ENCODE data around the gene ANP32A.
A peak's percentile ranks its signal among the peaks of the same experiment; 100 is the strongest.

The ANP32A gene

GRCh38 chr15:68821190-68821840, 620 bp upstream of the ANP32A start:
- DNase-seq (ENCODE audit: insufficient read length, low spot score) (no peak), FAIRE-seq (no peak)

GRCh38 chr15:68819495-68820294, 1.0 kb downstream of the ANP32A start:
- FAIRE-seq = peak; percentile 60
- no peak for DNase-seq (ENCODE audit: insufficient read length, low spot score)

- FAIRE-seq (peak; percentile 49), DNase-seq (ENCODE audit: insufficient read length, low spot score) (no peak)
Observed at GRCh38 chr15:68818769-68819494, 1.8 kb downstream of the ANP32A start.

- DNase-seq (ENCODE audit: insufficient read length, low spot score) (no peak), FAIRE-seq (peak; percentile 8)
Observed at GRCh38 chr15:68818066-68818768, 2.5 kb downstream of the ANP32A start.

- FAIRE-seq = peak; percentile 93
- DNase-seq (ENCODE audit: insufficient read length, low spot score) = no peak
Observed at GRCh38 chr15:68817304-68818065, 3.2 kb downstream of the ANP32A start.

- FAIRE-seq (peak; percentile 45), DNase-seq (ENCODE audit: insufficient read length, low spot score) (no peak)
Observed at GRCh38 chr15:68816795-68817303, 3.8 kb downstream of the ANP32A start.

GRCh38 chr15:68816158-68816557, 4.5 kb downstream of the ANP32A start:
- no peak for FAIRE-seq
- DNase-seq (ENCODE audit: insufficient read length, low spot score) = no peak

GRCh38 chr15:68815598-68815997, 5.1 kb downstream of the ANP32A start:
- no peak for DNase-seq (ENCODE audit: insufficient read length, low spot score)
- no peak for FAIRE-seq

- DNase-seq (ENCODE audit: insufficient read length, low spot score) (no peak), FAIRE-seq (no peak)
Observed at GRCh38 chr15:68814596-68814995, 6.1 kb downstream of the ANP32A start.

- no peak for FAIRE-seq
Observed at GRCh38 chr15:68812597-68813431, 7.9 kb downstream of the ANP32A start.

GRCh38 chr15:68812069-68812468, 8.6 kb downstream of the ANP32A start:
- no peak for DNase-seq (ENCODE audit: insufficient read length, low spot score)
- no peak for FAIRE-seq

More at GRCh38 chr15:68812597-68813431, 7.9 kb downstream of the ANP32A start:
- no peak for DNase-seq (ENCODE audit: insufficient read length, low spot score)

- FAIRE-seq (no peak), DNase-seq (ENCODE audit: insufficient read length, low spot score) (no peak)
Observed at GRCh38 chr15:68809517-68809916, 11.2 kb downstream of the ANP32A start.

- no peak for FAIRE-seq
- no peak for DNase-seq (ENCODE audit: insufficient read length, low spot score)
Observed at GRCh38 chr15:68808770-68809169, 11.9 kb downstream of the ANP32A start.

GRCh38 chr15:68808091-68808490, 12.6 kb downstream of the ANP32A start:
- FAIRE-seq (no peak), DNase-seq (ENCODE audit: insufficient read length, low spot score) (no peak)

GRCh38 chr15:68807249-68807648, 13.4 kb downstream of the ANP32A start:
- DNase-seq (ENCODE audit: insufficient read length, low spot score) (no peak), FAIRE-seq (no peak)

GRCh38 chr15:68806220-68807060, 14.3 kb downstream of the ANP32A start:
- DNase-seq (ENCODE audit: insufficient read length, low spot score) (no peak), FAIRE-seq (no peak)

- FAIRE-seq (no peak), DNase-seq (ENCODE audit: insufficient read length, low spot score) (no peak)
Observed at GRCh38 chr15:68802373-68802772, 18.3 kb downstream of the ANP32A start.

- DNase-seq (ENCODE audit: insufficient read length, low spot score) = no peak
- no peak for FAIRE-seq
Observed at GRCh38 chr15:68801572-68802148, 19.0 kb downstream of the ANP32A start.
